Transverse colon (tissue), 4 donors: Measurements from ENCODE around the gene PSMD3.
A peak's percentile ranks its signal among the peaks of the same experiment; 100 is the strongest.

ENCODE experiments used
- EP300 ChIP-seq: sonication (generic); formaldehyde crosslinking; IDR thresholded peaks from one replicate; pipeline ENCODE4 v1.6.1; 2017; ENCODE audit warnings: antibody characterized with exemption, low read depth
- POLR2A ChIP-seq: fragments of 450-650 bp; IDR thresholded peaks from one replicate; pipeline ENCODE4 v1.6.1; 2016; ENCODE audit warnings: antibody characterized with exemption, mild to moderate bottlenecking, moderate library complexity
- POLR2AphosphoS5 ChIP-seq, 3 donors: sonication (generic); formaldehyde crosslinking; IDR thresholded peaks; one replicate each; pipeline ENCODE4 v1.6.1; 2016; ENCODE audit warnings: antibody characterized with exemption in 3 of 3
- TF ChIP-seq, protein P1 (sequence below), 5 experiments: fragments of 200-600 bp in 3 of 5; fragments of 450-650 bp in 2 of 5; sonication (generic) in 3 of 5; IDR thresholded peaks; 1 replicate in 2 of 5; 2 replicates in 3 of 5; pipeline ENCODE4 v1.5.1; 2016 to 2017; ENCODE audit warnings: antibody characterized with exemption in 5 of 5, inconsistent platforms in 3 of 5, mild to moderate bottlenecking in 2 of 5, moderate library complexity in 1 of 5

DNA sequence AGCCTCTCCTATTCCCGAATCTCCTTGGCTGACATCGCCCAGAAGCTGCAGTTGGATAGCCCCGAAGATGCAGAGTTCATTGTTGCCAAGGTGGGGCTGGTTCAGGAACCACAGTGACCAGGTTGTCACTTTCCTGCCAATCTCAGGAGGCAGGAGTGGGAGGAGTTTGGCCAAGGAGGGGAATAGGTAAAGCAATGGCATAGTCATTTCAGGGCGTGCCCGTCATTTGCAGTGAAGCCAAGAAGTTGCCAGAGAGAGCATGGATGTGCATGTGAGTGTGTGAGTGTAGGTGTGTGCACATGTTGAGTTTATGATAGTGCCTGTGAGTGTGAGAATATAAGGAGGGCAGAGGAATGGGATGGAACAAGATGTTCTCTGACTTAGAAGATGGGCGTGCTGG, 14.8 kb downstream of the PSMD3 start:
- TF ChIP-seq, protein P1, sequence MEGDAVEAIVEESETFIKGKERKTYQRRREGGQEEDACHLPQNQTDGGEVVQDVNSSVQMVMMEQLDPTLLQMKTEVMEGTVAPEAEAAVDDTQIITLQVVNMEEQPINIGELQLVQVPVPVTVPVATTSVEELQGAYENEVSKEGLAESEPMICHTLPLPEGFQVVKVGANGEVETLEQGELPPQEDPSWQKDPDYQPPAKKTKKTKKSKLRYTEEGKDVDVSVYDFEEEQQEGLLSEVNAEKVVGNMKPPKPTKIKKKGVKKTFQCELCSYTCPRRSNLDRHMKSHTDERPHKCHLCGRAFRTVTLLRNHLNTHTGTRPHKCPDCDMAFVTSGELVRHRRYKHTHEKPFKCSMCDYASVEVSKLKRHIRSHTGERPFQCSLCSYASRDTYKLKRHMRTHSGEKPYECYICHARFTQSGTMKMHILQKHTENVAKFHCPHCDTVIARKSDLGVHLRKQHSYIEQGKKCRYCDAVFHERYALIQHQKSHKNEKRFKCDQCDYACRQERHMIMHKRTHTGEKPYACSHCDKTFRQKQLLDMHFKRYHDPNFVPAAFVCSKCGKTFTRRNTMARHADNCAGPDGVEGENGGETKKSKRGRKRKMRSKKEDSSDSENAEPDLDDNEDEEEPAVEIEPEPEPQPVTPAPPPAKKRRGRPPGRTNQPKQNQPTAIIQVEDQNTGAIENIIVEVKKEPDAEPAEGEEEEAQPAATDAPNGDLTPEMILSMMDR (IDR thresholded peaks at IDR 0.05): no peak
- TF ChIP-seq POLR2A (no peak), POLR2AphosphoS5 (IDR thresholded peaks at IDR 0.05) (peak in 2 of 3 donors; percentile 43 to 51), EP300 (no peak)
